ENCODE measurements around the gene HS3ST4.

- no peak for TF ChIP-seq POLR2A (IDR thresholded peaks at IDR 0.05)
- no peak for TF ChIP-seq CTCF (IDR thresholded peaks at IDR 0.05)
Measured at GRCh38 chr16:25978218-25978617, 286.5 kb downstream of the HS3ST4 start.

Data from esophagus squamous epithelium (tissue), 4 donors.